Thymus (tissue), 11 donors: ENCODE measurements around the gene TYW1. TPM values are rescaled to one million over a fixed set of nuclear protein-coding genes. Genes with fewer than 3 reads are reported as not detected.
"Not testable (repeated sequence)": the region's sequence is repeated elsewhere in the genome, so short reads cannot be mapped to it uniquely, and the experiment has no call there.

Experiments used
- DNase-seq, 9 donors: peaks; one replicate each; pipeline ENCODE4 v3.0.0-alpha.2; 2013; ENCODE audit warnings: low spot score in 9 of 9, low read depth in 6 of 9, missing footprints in 1 of 9
- H3K27ac ChIP-seq, 2 donors: one replicate each; pipeline ENCODE4 v1.5.1; 2013; ENCODE audit warnings: control low read depth in 1 of 2, low read depth in 1 of 2, low read length in 1 of 2, mild to moderate bottlenecking in 1 of 2, moderate library complexity in 1 of 2
- H3K27me3 ChIP-seq, 2 donors: one replicate each; pipeline ENCODE4 v1.5.1; 2013; ENCODE audit warnings: low read length in 1 of 2; ENCODE audit not compliant: control insufficient read depth in 2 of 2, insufficient read depth in 1 of 2
- H3K36me3 ChIP-seq, 2 donors: one replicate each; pipeline ENCODE4 v1.5.1; 2013; ENCODE audit warnings: low read length in 1 of 2, mild to moderate bottlenecking in 1 of 2, moderate library complexity in 1 of 2; ENCODE audit not compliant: control insufficient read depth in 2 of 2, insufficient read depth in 2 of 2
- H3K4me1 ChIP-seq, 2 donors: one replicate each; pipeline ENCODE4 v1.5.1; 2013; ENCODE audit warnings: low read length in 2 of 2; ENCODE audit not compliant: control insufficient read depth in 2 of 2, insufficient read depth in 2 of 2
- H3K4me3 ChIP-seq, 2 donors: one replicate each; pipeline ENCODE4 v1.5.1; 2013; ENCODE audit warnings: low read length in 2 of 2, control low read depth in 1 of 2, mild to moderate bottlenecking in 1 of 2
- H3K9me3 ChIP-seq, 2 donors: one replicate each; pipeline ENCODE4 v1.5.1; 2013; ENCODE audit warnings: low read length in 1 of 2, mild to moderate bottlenecking in 1 of 2; ENCODE audit not compliant: control insufficient read depth in 2 of 2, insufficient read depth in 1 of 2
- WGBS: extraction: QIAGEN DNeasy Blood & Tissue Kit; methylation state at CpG from one replicate; pipeline ENCODE4 v1.1.7; 2013; 5-methylcytosine and 5-hydroxymethylcytosine counted together
- polyA plus RNA-seq: library from polyadenylated mRNA; stranded (reverse); fragments of 200-250 nt; gene quantifications from one replicate; pipeline ENCODE4 v1.2.3, GENCODE V29; 2013
- total RNA-seq: library from RNA; stranded (reverse); fragments of 120-200 nt; gene quantifications from one replicate; pipeline ENCODE4 v1.2.4, GENCODE V29; 2013
- donor health status: healthy.

Gene TYW1
- total and polyA plus RNA-seq, 2 donors: 11.2 to 16.0 TPM

DNA sequence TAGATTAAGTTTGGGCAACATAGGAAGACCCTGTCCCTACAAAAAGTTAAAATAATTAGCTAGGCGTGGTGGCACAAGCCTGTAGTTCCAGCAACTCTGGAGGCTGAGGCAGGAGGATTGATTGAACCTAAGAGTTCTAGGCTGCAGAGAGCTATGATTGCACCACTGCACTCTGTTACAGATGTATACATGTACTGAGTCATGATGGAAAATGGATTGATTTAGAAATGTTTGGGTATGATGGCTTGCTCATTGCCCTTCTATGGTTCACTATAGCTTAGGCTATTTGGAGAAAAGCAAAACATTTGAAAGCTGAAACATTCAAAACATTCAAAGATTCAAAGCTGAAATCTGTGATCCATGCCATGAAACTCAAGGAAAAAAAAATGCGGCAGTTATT is 17.6 kb upstream of the TYW1 start:
- not testable (repeated sequence) for H3K27me3 ChIP-seq, H3K4me1 ChIP-seq, H3K4me3 ChIP-seq, H3K36me3 ChIP-seq, H3K9me3 ChIP-seq, DNase-seq, H3K27ac ChIP-seq
- WGBS: 97% methylated on average over 2 of the region's 2 CpGs

- H3K27me3 ChIP-seq, H3K27ac ChIP-seq, H3K36me3 ChIP-seq, H3K4me3 ChIP-seq, H3K4me1 ChIP-seq, DNase-seq, H3K9me3 ChIP-seq: not testable (repeated sequence)
- WGBS: 98% methylated on average over 1 of the region's 1 CpG
Measured at GRCh38 chr7:66980336-66980735, 16.3 kb upstream of the TYW1 start.

GRCh38 chr7:66989552-66989951 is 7.1 kb upstream of the TYW1 start:
- H3K4me3 ChIP-seq, H3K9me3 ChIP-seq, H3K4me1 ChIP-seq, DNase-seq, H3K27me3 ChIP-seq, H3K27ac ChIP-seq: not testable (repeated sequence)
- H3K36me3 ChIP-seq: peaks cover 4 to 25% of the 10 kb centered on the region in 2 donors
- 97% methylated on average over 1 of the region's 3 CpGs for WGBS

- H3K27me3 ChIP-seq, H3K4me1 ChIP-seq, DNase-seq, H3K4me3 ChIP-seq, H3K27ac ChIP-seq, H3K9me3 ChIP-seq: not testable (repeated sequence)
- peaks cover 4 to 18% of the 10 kb centered on the region in 2 donors for H3K36me3 ChIP-seq
- 87% methylated on average over 5 of the region's 5 CpGs for WGBS
Measured at GRCh38 chr7:66994051-66994450, 2.6 kb upstream of the TYW1 start.

GRCh38 chr7:66994691-66995049 is 2.0 kb upstream of the TYW1 start:
- H3K4me1 ChIP-seq: not testable (repeated sequence)
- 4% methylated on average over 9 of the region's 9 CpGs for WGBS

GRCh38 chr7:66995050-66995776 is 1.4 kb upstream of the TYW1 start, which contains the start of gene SBDS:
TSS of gene SBDS (minus strand) at chr7:66995586. CDS start at chr7:66995417, 169 bp downstream.
- Histone ChIP-seq H3K4me3 (peak within 1 kb of the TSS; percentile 68 to 74), H3K36me3 (peaks cover 4 to 18% of the 10 kb centered on the region in 2 donors), H3K27ac (peak within 1 kb of the TSS; percentile 98)
- under 1% methylated on average over 59 of the region's 59 CpGs for WGBS
- H3K4me1 ChIP-seq, H3K27me3 ChIP-seq, H3K9me3 ChIP-seq: not testable (repeated sequence)
- peak; percentile 85 to 99 (median 96) for DNase-seq

More at GRCh38 chr7:66994691-66995049, 2.0 kb upstream of the TYW1 start:
- not testable (repeated sequence) for H3K9me3 ChIP-seq, H3K27me3 ChIP-seq
- Histone ChIP-seq H3K27ac (peak overlapping the region; percentile 98), H3K36me3 (peaks cover 4 to 18% of the 10 kb centered on the region in 2 donors), H3K4me3 (peak overlapping the region; percentile 68 to 74)
- peak in 8 of 9 donors; percentile 25 to 74 (median 40) for DNase-seq

DNA sequence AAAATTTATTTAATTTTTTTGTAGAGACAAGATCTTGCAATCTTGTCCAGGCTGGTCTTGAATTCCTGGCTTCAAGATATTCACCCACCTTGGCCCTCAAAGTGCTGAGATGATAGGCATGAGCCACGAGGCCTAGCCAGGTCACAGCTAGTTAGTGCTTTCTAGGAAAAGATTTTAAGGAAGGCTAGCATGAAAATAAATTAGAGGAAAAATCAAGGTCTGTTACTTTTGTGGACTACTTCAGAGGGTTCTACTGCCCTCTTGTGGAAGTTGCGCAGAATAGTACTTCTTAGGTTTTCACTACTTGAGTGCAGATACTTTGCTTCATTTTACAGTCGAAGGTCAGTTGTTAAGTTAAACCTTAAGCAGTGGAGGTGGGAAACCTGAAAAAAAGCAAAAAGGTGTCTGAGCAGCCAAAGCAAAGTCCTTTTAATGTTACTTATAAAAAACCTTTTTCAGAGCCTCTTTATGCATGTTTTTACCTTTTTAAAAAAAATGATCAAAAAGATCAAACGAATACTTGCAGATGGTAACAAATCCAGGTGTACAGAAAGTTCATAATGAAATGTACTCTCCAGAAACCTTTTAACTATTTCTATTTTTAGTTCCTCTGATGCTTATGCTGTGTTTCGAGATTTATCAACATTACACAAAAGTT is 4.1 kb downstream of the TYW1 start:
- 53% methylated on average over 4 of the region's 5 CpGs for WGBS
- DNase-seq: peak in 4 of 9 donors; percentile 4 to 28 (median 10)
- H3K27ac ChIP-seq, H3K36me3 ChIP-seq, H3K4me1 ChIP-seq, H3K9me3 ChIP-seq, H3K27me3 ChIP-seq, H3K4me3 ChIP-seq: not testable (repeated sequence)

DNA sequence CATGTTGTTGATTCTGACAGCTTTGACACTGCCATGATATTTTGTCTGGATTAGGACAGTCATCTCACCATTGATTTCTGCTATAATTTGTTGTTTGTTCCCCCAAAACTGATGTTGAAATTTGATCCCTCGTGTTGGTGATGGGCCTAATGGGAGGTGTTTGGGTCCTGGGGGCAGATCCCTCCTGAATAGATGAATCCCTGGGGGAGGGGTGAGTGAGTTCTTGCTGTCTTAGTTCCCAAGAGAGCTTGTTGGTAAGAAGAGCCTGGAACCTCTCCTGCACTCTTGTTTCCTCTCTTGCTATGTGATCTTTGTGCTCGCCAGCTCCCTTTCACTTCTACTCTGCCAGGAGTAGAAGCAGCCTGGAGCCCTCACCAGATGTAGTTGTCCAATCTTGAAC is 7.5 kb downstream of the TYW1 start:
- not testable (repeated sequence) for H3K27me3 ChIP-seq, H3K9me3 ChIP-seq, H3K4me3 ChIP-seq, H3K4me1 ChIP-seq, DNase-seq, H3K27ac ChIP-seq
- H3K36me3 ChIP-seq: peaks cover 12 to 17% of the 10 kb centered on the region in 2 donors
- 98% methylated on average over 2 of the region's 2 CpGs for WGBS

- H3K4me3 ChIP-seq: no peak overlapping the region
- H3K9me3 ChIP-seq: no peaks in the 10 kb centered on the region
- DNase-seq: no peak
- H3K4me1 ChIP-seq: no peaks in the 10 kb centered on the region
- no peak overlapping the region for H3K27ac ChIP-seq
- no peaks in the 10 kb centered on the region for H3K27me3 ChIP-seq
- H3K36me3 ChIP-seq: peaks cover 24 to 31% of the 10 kb centered on the region in 2 donors
- WGBS: 99% methylated on average over 2 of the region's 2 CpGs
Measured at GRCh38 chr7:67006965-67007364, 10.3 kb downstream of the TYW1 start.
